Caki2 (cell line): Measurements from ENCODE around the gene NEK7. TPM values are rescaled to one million over a fixed set of nuclear protein-coding genes. Genes with fewer than 3 reads are reported as not detected.

Experiments
- DNase-seq: peaks from one replicate; pipeline ENCODE4 v3.0.0-alpha.2; 2015; ENCODE audit warnings: low read depth
- in situ Hi-C: cut with HindIII; loops from 2 replicates; pipeline ENCODE4 v1.10.0; 2016; ENCODE audit warnings: low sequenced_read_pairs, low pct_unique_long_range_greater_than_20kb, mixed read lengths
- total RNA-seq: library from RNA; depleted of rRNA; stranded (reverse); fragments of >200 nt; shearing (Covaris generic); gene quantifications from 2 replicates; pipeline ENCODE4 v1.2.3, GENCODE V29; 2014; ENCODE audit warnings: low replicate concordance

NEK7 gene
- total RNA-seq, 1 experiment from 2014 or later = 37.2 TPM

DNA sequence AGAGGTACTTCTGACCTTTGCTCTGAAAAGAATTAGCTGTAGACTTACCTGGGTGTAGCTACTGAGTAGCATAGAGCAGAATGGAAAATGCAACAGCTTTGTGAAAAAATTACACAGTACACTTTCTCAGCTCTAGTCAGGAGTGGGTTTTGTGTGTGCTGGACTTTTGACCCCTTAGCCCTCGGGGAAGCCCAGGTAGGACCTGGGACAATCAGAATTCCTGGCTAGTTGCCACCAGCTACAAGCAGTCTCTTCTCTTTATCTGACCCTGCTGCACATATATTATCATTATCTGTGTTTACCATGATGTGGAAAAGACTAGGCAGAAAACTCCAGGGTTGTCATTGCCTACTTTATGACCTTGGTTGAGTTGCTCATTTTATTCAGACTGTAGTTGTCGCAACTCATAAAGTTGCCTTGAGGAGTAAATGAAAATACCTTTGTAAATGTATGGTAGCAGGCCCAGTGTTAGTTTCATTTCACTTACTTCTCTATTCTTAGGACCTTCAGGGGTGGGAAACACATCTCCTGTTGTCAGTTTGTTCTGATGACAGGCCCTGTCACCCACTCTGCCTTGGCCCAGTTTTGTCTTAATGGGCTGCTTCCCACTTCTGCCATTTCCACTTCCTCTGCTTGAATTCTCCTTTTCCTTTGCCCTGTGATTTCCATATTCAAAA is 5.4 kb downstream of the NEK7 start:
- no peak for DNase-seq
- in situ Hi-C loops = no loop called here

DNA sequence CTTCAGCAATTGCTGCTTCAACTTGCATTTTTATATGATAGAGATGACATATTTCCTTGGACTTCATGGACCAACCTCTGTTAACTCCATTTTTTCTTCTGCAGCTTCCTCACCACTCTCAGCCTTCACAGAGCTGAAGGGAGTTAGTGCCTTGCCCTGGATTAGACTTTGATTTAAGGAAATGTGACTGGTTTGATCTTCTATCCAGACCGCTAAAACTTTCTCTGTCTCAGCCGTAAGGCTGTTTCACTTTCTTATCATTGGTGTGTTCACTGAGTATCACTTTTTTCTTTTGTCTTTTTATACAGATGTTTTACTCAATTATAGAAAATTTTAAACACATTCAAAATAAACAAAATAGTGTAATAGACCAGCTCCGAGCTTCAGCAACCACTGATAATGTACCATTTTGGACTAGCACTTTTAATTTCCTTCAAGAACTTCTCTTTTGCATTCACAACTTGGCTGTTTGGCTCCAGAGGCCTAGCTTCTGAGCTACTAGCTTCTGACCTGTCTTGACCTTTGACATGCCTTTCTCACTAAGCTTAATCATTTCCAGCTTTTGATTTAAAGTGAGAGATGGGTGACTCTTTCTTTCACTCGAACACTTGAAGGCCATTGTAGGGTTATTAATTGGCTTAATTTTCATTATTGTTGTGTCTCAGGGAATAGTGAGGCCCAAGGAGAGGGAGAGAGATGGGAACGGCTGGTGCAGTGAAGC is 9.3 kb downstream of the NEK7 start:
- no peak for DNase-seq
- in situ Hi-C loops = no loop called here

DNA sequence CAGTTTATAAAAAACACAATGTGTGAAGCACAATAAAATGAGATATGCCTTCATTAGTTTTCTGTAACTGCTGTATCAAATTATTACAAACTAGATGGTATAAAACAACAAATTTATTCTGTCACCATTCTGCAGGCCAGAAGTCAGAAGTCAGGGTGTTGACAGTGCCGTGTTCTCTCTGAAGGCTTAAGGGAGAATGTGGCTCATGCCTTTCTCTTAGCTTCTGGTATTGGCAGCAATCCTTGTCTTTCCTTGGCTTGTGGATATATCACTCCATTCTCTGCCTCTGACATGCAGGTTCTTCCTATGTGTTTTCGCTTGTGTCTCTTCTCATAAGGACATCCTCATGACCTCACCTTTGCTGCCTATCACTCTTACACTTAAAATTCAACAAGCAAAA is 10.1 kb downstream of the NEK7 start:
- DNase-seq = no peak
- in situ Hi-C loops = no loop called here

DNA sequence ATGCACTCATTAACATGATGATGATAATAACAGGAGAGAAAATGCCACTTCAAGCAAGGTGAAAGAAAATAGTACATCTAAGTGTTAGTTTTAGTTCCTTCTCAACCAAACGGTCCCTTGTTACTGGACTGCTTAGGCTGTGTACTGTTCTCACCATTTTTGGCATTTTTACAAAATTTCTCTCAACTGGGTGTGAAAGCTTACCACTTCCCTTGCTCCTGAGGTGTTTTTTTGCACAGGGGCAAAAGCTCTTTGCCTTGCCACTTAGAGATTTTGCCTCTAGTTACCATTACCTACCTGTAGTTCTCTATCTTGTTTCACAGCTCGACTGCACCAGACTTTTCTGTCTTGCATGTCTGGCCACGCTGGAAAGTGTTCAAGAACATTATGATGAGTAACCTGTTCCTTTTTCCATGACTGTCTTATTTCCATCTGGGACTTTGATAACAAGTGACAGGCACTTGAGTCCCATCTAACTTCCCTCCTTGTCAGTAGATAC is 10.7 kb downstream of the NEK7 start:
- in situ Hi-C loops = no loop called here
- no peak for DNase-seq

DNA sequence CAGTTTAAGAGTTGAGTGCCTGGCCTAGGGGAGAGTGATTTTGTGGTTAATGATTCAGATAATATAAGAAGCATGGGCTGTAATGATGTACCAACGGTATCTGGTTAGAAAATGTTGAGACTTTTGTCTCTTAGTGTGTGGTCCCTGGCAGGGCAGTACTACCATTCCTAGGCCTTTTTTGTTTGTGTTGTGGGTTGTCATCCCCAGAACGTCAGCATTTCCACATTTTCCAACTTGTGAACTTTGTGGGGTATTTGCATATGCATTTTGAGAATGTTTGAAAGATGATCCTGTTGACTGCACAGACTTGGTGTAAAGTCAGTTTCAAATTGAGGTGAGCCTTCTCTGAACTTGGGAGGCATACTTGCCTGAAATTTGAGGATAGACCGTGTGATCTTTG is 11.4 kb downstream of the NEK7 start:
- DNase-seq = no peak
- in situ Hi-C loops = no loop called here

DNA sequence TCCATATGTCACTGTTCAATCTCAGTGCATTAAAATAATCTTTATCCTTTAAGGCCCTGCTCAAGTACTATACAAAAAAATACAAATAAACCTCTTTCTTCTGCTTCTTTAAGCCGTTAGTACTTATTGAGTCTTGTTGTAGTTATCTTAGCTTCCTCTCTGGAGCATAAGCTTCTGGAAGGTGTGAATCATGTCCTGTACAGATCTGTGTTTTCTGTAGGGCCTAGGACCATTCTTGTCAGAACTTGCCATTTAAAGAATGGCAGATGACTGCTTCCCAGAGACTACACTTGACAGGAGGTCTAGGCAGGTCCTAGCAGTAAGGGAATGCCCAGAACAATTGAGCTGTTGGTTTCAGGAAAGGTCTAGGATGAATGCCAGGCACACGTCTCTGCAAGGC is 12.9 kb downstream of the NEK7 start:
- in situ Hi-C loops = no loop called here
- no peak for DNase-seq

DNA sequence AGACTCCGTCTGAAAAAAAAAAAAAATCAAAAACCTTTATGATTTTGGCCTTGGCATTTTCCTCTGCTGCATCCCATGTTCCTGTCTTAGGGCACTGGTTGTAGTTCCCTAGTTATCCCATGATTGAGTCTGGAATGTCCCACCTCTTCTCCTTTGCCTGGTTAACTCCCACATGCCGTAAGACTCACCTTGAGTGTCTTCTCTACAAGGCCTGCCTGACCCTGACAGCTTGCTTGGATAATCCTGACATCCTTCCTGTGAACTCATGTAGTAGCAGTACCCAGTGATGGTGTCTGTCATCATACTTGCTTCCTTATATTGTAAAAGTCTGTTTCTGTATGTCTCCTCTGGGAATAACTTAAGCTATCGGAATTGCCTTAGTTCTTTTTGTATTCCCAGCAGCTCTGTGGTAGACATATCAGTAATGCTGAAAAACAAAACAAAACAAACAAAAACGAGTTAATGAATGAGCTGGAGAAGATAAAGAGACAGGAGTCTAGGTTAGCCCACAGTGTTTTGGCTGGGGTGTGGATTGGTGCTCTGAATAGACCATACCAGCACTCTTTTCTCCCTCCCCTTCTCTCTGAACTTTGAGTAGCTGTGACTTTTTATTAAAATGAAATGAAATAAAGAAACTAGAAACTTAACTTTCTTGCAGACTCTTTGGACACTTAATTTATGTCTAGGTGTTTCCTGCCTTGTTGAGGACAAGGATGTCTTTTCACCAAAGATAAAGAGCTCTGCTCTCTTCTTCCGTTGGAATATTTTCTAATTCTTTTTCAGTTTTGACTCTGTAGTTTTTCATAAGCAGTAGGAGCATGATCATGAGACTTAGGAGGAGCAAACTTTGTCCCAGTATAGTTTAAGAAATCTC is 15.1 kb downstream of the NEK7 start:
- no peak for DNase-seq
- in situ Hi-C loops = no loop called here

DNA sequence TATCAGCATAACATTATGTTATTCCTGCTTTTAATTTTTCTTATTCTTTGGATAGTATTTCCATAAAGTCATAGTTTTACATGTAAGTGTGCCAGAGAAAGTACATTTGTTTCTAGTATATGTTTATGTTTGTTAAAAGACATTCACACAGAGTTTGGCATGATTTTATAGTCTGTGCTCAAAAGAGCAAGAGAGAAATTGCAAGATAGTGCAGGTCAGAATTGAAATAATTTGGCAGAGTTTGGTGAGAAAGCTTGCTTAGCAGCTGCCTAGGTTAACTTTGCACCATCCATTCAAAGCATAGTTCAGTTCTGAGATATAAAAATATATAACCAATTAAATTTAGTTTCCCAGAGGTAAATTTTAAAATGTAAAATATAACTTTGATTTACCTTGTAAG is 17.0 kb downstream of the NEK7 start:
- in situ Hi-C loops = no loop called here

DNA sequence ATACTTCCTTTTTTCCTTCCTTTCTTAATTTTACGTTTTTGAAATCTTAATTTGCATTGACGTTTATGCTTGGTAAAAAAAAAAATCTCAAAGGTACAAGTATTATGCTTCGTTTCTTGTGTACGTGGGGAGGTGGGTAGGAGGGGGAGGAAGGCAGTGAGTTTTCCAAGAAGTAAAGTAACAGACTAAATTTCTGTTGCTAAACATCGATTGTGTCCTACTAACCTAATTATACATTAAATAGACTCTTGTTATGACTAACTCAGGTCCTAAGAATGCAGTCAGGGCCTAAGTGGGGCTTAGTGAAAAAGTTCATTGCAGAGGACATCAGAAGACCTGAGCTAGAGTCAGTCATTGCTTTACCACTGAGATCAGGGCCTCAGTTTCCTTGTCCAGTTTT is 17.5 kb downstream of the NEK7 start:
- in situ Hi-C loops = no loop called here
- DNase-seq = no peak

More for the DNA sequence above, 17.0 kb downstream of the NEK7 start:
- no peak for DNase-seq

DNA sequence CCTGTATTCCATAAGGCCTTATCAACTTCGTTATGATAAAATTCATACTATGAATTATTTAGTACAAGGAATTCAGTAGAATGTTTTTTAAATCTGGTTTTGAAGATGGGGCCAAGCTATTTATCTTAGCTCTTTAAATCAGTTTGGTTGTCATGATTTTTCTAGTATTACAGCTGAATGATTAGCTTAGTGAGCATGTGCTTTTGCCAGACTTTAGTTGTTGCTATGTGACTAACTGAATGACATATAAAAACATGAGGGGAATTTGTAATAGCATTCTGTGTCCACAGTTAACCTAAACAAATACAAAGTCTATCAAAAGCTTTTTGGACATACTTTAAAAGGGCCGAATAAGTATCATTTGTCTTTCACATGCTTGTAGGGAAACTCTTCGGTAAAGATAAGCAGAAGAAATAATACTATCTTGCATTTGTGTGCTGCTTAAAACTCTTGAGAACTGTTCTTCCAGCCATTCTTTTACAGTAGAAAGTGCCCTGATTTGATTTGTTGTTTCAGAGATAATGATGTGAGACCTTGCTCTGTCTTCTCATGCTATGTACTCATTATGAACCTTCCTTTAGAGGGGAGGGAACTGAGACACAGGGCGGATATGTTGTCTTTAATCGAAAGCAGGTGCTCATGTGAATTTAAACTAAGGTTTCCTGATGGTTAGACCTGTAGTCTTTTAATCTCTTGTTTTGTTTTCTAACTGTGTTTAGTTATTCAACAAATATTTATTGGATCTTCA is 18.8 kb downstream of the NEK7 start:
- DNase-seq = no peak
- in situ Hi-C loops = no loop called here

DNA sequence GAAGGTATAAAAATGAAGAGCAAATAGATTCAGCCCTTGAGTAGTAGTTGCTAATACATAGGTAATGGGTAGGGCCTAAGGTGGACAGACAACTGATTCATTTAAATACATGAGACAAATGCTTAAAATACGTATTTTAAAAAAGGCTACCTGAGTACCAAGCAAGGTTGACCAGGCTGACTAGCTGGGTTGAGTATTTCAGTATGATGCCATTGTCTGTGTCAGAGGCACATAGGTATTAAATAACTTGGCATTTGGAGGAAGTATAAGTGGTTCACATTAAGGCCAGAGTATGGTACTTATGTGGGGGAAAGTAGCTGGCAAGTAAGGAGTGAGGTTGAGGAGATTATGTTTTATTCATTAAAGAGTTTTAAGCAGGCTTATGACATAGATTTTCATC is 19.4 kb downstream of the NEK7 start:
- in situ Hi-C loops = no loop called here
- DNase-seq = no peak

DNA sequence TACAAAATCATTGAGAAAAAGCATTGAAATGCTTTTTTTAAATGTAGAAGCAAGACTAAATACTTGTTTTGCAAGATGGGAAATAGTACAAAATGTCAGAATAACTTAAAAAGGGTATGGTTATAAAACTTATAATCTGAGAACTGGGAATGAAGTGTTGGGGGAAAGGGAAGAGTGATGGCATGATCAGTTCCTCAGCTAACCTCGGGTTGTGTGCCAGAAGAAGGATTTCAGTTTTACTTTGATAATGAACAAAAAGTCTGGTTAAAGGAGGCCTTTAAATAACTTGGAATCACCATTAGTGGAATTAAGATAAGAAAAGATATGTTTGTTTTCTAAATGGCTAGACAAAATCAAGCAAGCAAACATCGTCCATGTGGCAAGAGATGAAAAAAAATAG is 20.7 kb downstream of the NEK7 start:
- no peak for DNase-seq
- in situ Hi-C loops = no loop called here

DNA sequence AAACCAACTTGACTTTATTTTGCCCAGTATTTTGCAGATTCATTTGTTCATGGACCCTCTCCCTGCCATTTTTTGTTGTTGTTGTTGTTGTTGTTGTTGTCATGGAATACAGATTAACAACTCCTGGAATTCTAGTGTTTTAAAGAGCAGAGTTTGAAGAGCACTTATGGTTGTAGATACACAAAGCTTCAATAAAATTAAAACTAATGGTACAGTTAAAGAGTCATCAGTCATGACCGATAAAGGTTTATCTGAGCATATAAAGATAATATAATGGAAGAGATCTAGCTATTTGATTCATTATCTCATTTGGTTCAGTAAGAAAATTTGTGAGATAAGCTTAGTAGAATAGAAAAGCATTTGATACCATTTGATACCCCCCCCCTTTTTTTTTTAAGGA is 21.8 kb downstream of the NEK7 start:
- in situ Hi-C loops = no loop called here
- no peak for DNase-seq

DNA sequence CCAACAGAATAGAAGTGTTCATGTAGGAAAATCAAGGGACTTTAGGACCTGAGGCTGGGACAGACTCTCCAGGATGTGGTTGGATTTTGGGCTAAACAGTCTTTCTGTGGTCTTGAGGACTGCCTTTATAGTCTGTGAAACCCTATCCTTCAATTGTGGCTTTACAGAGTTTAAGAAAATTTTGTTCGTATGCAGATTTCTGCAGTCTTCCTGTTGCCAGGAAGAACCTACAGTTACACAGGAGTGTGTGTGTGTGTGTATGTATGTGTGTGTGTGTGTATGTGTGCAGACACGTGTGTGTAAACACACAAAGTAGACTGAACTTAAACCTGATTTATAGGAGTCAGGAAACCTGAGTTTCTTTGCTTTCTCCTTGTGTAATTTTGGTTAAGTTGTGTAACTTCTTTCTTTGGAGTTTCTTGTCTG is 22.8 kb downstream of the NEK7 start:
- no peak for DNase-seq
- in situ Hi-C loops = no loop called here

DNA sequence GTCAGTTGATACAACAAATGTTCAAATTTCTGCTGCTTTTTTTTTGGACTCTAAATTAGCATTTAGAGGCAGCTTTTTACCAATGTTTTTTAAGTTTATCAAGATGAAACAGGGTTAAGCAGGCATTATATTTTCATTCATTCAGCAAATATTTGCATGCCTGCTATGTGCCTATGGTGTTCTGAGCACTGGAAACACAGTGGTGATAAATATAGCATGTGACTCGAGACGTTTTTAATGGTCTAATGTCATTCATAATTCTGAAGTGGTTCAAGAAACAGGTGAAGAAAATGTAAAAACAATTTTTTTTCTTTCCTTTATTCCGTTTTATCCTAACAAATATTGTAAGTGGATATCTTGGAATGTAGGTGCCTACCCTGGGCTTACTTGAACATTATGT is 26.8 kb downstream of the NEK7 start:
- in situ Hi-C loops = no loop called here
- no peak for DNase-seq

DNA sequence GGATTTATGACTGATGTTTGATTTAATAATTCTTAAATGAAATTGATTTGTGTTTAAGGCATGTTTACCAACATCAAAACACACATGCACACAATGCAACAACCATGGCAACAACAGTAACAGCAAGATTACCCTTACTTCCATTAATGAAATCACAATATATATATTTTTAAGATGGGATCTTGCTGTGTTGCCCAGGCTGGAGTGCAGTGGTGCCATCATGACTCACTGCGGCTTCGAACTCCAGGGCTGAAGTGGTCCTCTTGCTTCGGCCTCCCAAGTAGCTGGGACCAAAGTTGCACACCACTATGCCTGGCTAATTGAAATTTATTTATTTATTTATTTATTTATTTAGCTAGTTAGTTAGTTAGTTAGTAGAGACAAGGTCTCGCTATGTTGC is 27.7 kb downstream of the NEK7 start:
- in situ Hi-C loops = no loop called here

DNA sequence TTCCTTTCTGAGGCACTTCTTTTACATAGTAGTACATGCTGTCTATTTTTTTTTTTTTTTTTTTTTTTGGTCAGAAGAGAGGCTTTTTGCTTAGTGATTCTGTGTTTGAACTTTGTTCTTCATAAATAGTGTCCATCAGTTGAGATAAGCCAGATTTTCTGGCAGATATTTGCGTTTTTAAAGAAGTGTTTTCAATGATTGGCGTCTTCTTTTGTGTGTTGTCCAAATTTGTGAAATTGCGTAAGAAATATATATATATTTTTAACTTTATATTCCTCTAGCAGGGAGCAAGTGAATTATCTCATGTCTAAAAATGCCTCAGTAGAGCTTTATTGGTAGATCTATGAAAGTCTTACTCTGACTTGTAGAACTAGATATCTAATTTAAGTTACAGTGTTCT is 28.3 kb downstream of the NEK7 start:
- DNase-seq = no peak
- in situ Hi-C loops = no loop called here

More for the DNA sequence above, 27.7 kb downstream of the NEK7 start:
- no peak for DNase-seq

DNA sequence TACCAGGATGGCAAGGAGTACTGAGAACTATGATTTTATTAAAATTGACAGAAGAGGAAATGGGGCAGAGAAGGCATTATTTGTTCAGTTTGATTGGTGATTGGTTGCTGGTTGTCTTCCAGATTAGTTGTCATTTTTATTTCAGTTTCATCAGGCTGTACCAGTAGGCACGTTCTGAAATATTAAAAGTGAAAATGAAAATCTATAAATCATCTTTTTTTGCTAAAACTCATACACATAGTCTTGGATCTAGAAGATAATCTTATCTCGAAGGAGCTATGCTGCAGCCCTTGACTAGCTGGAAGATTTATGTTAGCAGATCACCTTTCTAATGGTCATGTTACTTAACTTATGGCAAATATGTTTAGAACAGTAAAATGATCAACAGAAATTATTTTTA is 29.0 kb downstream of the NEK7 start:
- no peak for DNase-seq
- in situ Hi-C loops = no loop called here
